HG03095 (cell line): Measurements from ENCODE around the gene KCNH2.
A peak's percentile ranks its signal among the peaks of the same experiment; 100 is the strongest.
"Not testable (repeated sequence)": the region's sequence is repeated elsewhere in the genome, so short reads cannot be mapped to it uniquely, and the experiment has no call there.

Source experiments
- ATAC-seq: cut with Tn5 transposase; IDR thresholded peaks from one replicate; pipeline ENCODE4 v1.9.1; 2021; ENCODE audit warnings: moderate library complexity; ENCODE audit not compliant: unreplicated experiment

The KCNH2 gene

GRCh38 chr7:150978126-150978789 is at the start of gene KCNH2:
KCNH2 (minus strand) TSS chr7:150978321; CDS start chr7:150977913, 408 bp downstream.
- ATAC-seq = no peak

- not testable (repeated sequence) for ATAC-seq
Observed at GRCh38 chr7:151027728-151028130, 49.6 kb upstream of the KCNH2 start.

- not testable (repeated sequence) for ATAC-seq
Observed at GRCh38 chr7:151026771-151027727, 48.9 kb upstream of the KCNH2 start.

GRCh38 chr7:151025924-151026671 is 48.0 kb upstream of the KCNH2 start:
- no peak for ATAC-seq

- ATAC-seq = no peak
Observed at GRCh38 chr7:151024435-151025056, 46.4 kb upstream of the KCNH2 start, which contains the start of gene ATG9B. ATG9B (minus strand) TSS chr7:151024494; CDS start chr7:151024423, 71 bp downstream.

GRCh38 chr7:151023232-151023631 is 45.1 kb upstream of the KCNH2 start:
- ATAC-seq = no peak

GRCh38 chr7:151020231-151020630 is 42.1 kb upstream of the KCNH2 start:
- no peak for ATAC-seq

- ATAC-seq = no peak
Observed at GRCh38 chr7:151019130-151019447, 41.0 kb upstream of the KCNH2 start.

GRCh38 chr7:151018421-151019129 is 40.5 kb upstream of the KCNH2 start:
- ATAC-seq = no peak

- ATAC-seq = peak; percentile 60
Observed at GRCh38 chr7:151017953-151018420, 39.9 kb upstream of the KCNH2 start.

GRCh38 chr7:151017370-151017952 is 39.3 kb upstream of the KCNH2 start:
- ATAC-seq = no peak

- ATAC-seq = no peak
Observed at GRCh38 chr7:151016942-151017341, 38.8 kb upstream of the KCNH2 start.

- no peak for ATAC-seq
Observed at GRCh38 chr7:151016505-151016904, 38.4 kb upstream of the KCNH2 start.

GRCh38 chr7:151015967-151016366 is 37.8 kb upstream of the KCNH2 start:
- ATAC-seq = no peak

GRCh38 chr7:151014950-151015349 is 36.8 kb upstream of the KCNH2 start:
- no peak for ATAC-seq

- no peak for ATAC-seq
Observed at GRCh38 chr7:151013733-151014497, 35.8 kb upstream of the KCNH2 start.

GRCh38 chr7:151013356-151013732 is 35.2 kb upstream of the KCNH2 start:
- no peak for ATAC-seq

GRCh38 chr7:151012911-151013347 is 34.8 kb upstream of the KCNH2 start:
- ATAC-seq = no peak
